Body of pancreas (tissue), 4 donors: ENCODE measurements around the gene POLRMT.

Experiments used
- POLR2A ChIP-seq, 3 donors: fragments of 450-650 bp; IDR thresholded peaks; one replicate each; pipeline ENCODE4 v1.6.1; 2016; ENCODE audit warnings: antibody characterized with exemption in 3 of 3, mild to moderate bottlenecking in 2 of 3
- TF ChIP-seq, protein P1 (sequence below), 7 experiments: fragments of 450-650 bp in 4 of 7; fragments of 200-600 bp in 3 of 7; sonication (generic) in 3 of 7; IDR thresholded peaks; one replicate each; pipeline ENCODE4 v1.5.1; 2016 to 2019; ENCODE audit warnings: antibody characterized with exemption in 7 of 7

GRCh38 chr19:657611-658010 lies 24.3 kb upstream of the POLRMT start:
- TF ChIP-seq, protein P1, sequence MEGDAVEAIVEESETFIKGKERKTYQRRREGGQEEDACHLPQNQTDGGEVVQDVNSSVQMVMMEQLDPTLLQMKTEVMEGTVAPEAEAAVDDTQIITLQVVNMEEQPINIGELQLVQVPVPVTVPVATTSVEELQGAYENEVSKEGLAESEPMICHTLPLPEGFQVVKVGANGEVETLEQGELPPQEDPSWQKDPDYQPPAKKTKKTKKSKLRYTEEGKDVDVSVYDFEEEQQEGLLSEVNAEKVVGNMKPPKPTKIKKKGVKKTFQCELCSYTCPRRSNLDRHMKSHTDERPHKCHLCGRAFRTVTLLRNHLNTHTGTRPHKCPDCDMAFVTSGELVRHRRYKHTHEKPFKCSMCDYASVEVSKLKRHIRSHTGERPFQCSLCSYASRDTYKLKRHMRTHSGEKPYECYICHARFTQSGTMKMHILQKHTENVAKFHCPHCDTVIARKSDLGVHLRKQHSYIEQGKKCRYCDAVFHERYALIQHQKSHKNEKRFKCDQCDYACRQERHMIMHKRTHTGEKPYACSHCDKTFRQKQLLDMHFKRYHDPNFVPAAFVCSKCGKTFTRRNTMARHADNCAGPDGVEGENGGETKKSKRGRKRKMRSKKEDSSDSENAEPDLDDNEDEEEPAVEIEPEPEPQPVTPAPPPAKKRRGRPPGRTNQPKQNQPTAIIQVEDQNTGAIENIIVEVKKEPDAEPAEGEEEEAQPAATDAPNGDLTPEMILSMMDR (IDR thresholded peaks at IDR 0.05), result no peak
- no peak for TF ChIP-seq POLR2A (IDR thresholded peaks at IDR 0.05)
